Progenitor cell of endocrine pancreas (in vitro differentiated cells): ENCODE measurements around the gene MYB. TPM values are rescaled to one million over a fixed set of nuclear protein-coding genes. Genes with fewer than 3 reads are reported as not detected.
"Not testable (repeated sequence)": the region's sequence is repeated elsewhere in the genome, so short reads cannot be mapped to it uniquely, and the experiment has no call there.

ENCODE experiments used
- DNase-seq: peaks from one replicate; pipeline ENCODE4 v3.0.0; 2021; ENCODE audit warnings: low spot score; ENCODE audit not compliant: unreplicated experiment
- H3K27ac Mint-ChIP-seq: 2 replicates; pipeline ENCODE4 v1.8.0; 2021; ENCODE audit warnings: mild to moderate bottlenecking, moderate library complexity, mixed read lengths
- H3K27me3 Mint-ChIP-seq: 2 replicates; pipeline ENCODE4 v1.8.0; 2021; ENCODE audit warnings: mixed read lengths
- H3K36me3 Mint-ChIP-seq: 2 replicates; pipeline ENCODE4 v1.8.0; 2022; ENCODE audit warnings: mixed read lengths; ENCODE audit not compliant: insufficient read depth
- H3K4me1 Mint-ChIP-seq: 2 replicates; pipeline ENCODE4 v1.8.0; 2021; ENCODE audit warnings: low read depth, mixed read lengths
- H3K4me3 Mint-ChIP-seq: 2 replicates; pipeline ENCODE4 v1.8.0; 2021; ENCODE audit warnings: low read depth, mild to moderate bottlenecking, moderate library complexity, mixed read lengths
- H3K9me3 Mint-ChIP-seq: 2 replicates; pipeline ENCODE4 v1.8.0; 2021; ENCODE audit warnings: low read depth, mixed read lengths
- total RNA-seq: library from RNA; stranded (reverse); gene quantifications from 2 replicates; pipeline ENCODE4 v1.2.1, GENCODE V29; 2021
- TF ChIP-seq, protein P1 (sequence below): fragments of 200-600 bp; sonication (generic); IDR thresholded peaks from one replicate; pipeline ENCODE4 v1.5.0; 2021; ENCODE audit warnings: antibody characterized with exemption, mild to moderate bottlenecking; ENCODE audit not compliant: unreplicated experiment

The MYB gene
- total RNA-seq, 1 donor from 2014 or later, result 5.6 TPM

GRCh38 chr6:135236732-135237131, 55.6 kb downstream of the MYB start:
- H3K27ac Mint-ChIP-seq, result no peak overlapping the region

GRCh38 chr6:135240711-135241110, 59.6 kb downstream of the MYB start:
- no peak for DNase-seq
- H3K9me3 Mint-ChIP-seq, result no peaks in the 10 kb centered on the region
- TF ChIP-seq, protein P1, sequence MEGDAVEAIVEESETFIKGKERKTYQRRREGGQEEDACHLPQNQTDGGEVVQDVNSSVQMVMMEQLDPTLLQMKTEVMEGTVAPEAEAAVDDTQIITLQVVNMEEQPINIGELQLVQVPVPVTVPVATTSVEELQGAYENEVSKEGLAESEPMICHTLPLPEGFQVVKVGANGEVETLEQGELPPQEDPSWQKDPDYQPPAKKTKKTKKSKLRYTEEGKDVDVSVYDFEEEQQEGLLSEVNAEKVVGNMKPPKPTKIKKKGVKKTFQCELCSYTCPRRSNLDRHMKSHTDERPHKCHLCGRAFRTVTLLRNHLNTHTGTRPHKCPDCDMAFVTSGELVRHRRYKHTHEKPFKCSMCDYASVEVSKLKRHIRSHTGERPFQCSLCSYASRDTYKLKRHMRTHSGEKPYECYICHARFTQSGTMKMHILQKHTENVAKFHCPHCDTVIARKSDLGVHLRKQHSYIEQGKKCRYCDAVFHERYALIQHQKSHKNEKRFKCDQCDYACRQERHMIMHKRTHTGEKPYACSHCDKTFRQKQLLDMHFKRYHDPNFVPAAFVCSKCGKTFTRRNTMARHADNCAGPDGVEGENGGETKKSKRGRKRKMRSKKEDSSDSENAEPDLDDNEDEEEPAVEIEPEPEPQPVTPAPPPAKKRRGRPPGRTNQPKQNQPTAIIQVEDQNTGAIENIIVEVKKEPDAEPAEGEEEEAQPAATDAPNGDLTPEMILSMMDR, result no peak
- H3K27me3 Mint-ChIP-seq, result peaks cover 3% of the 10 kb centered on the region
- H3K27ac Mint-ChIP-seq, result no peak overlapping the region
- H3K36me3 Mint-ChIP-seq, result no peaks in the 10 kb centered on the region
- peaks cover 5% of the 10 kb centered on the region for H3K4me1 Mint-ChIP-seq
- no peak overlapping the region for H3K4me3 Mint-ChIP-seq

More at GRCh38 chr6:135236732-135237131, 55.6 kb downstream of the MYB start:
- peaks cover 3% of the 10 kb centered on the region for H3K27me3 Mint-ChIP-seq
- no peaks in the 10 kb centered on the region for H3K4me1 Mint-ChIP-seq
- no peaks in the 10 kb centered on the region for H3K36me3 Mint-ChIP-seq
- TF ChIP-seq, protein P1, result no peak
- H3K4me3 Mint-ChIP-seq, result no peak overlapping the region
- DNase-seq, result no peak
- no peaks in the 10 kb centered on the region for H3K9me3 Mint-ChIP-seq

GRCh38 chr6:135243871-135244796, 63.0 kb downstream of the MYB start:
- H3K9me3 Mint-ChIP-seq, result no peaks in the 10 kb centered on the region
- no peaks in the 10 kb centered on the region for H3K36me3 Mint-ChIP-seq
- H3K27me3 Mint-ChIP-seq, result no peaks in the 10 kb centered on the region
- no peak for DNase-seq
- TF ChIP-seq, protein P1, result no peak
- no peak overlapping the region for H3K4me3 Mint-ChIP-seq
- H3K4me1 Mint-ChIP-seq, result peaks cover 5% of the 10 kb centered on the region
- no peak overlapping the region for H3K27ac Mint-ChIP-seq

GRCh38 chr6:135244805-135245204, 63.7 kb downstream of the MYB start:
- Mint-ChIP-seq H3K36me3 (no peaks in the 10 kb centered on the region), H3K9me3 (no peaks in the 10 kb centered on the region), H3K4me1 (peaks cover 5% of the 10 kb centered on the region), H3K4me3 (no peak overlapping the region), H3K27ac (no peak overlapping the region), H3K27me3 (no peaks in the 10 kb centered on the region)
- no peak for DNase-seq
- TF ChIP-seq, protein P1, result no peak

- H3K36me3 Mint-ChIP-seq, H3K27ac Mint-ChIP-seq, H3K4me3 Mint-ChIP-seq, H3K27me3 Mint-ChIP-seq, DNase-seq, H3K9me3 Mint-ChIP-seq: not testable (repeated sequence)
- H3K4me1 Mint-ChIP-seq, result peaks cover 16% of the 10 kb centered on the region
These were observed 65.4 kb downstream of the MYB start for GRCh38 chr6:135246412-135247012.
